Non-pigmented ciliary epithelial cell (primary cell): ENCODE measurements around the gene CSMD2.

Experiments
- DNase-seq: peaks from one replicate; pipeline ENCODE4 v3.0.0-alpha.2; 2010; ENCODE audit warnings: low read depth

CSMD2 gene

GRCh38 chr1:33601751-33602150 is 563.3 kb downstream of the CSMD2 start:
- DNase-seq, result no peak

DNA sequence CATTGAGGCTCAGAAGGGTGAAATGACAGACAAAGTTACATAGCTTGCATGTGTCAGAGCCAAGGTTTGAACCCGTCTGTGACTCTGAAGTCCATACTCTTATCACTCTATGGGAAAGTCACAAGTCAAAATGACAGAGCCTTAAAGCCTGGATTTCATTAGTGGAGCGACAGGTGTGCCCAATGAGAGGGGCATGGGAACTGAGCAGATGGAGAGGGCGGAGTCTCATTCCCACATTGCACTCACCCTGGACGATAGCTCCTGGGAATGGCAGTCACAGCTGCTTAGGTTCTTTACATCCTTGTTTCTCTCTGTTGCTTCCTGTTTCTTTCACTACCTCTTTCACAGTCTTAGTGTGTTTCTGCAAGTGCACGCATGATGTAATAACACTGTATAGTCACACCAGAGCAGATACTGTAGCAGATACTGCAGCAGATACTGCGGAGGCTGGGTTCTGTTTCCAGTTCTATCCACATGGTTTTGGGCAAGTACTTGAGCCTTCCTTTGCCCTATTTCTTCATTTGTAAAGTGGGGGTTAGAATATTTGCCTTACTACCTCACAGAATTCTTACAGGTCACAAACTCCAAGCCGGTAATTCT is 565.4 kb downstream of the CSMD2 start:
- DNase-seq, result no peak

GRCh38 chr1:33588726-33589125 is 576.3 kb downstream of the CSMD2 start:
- DNase-seq, result no peak

GRCh38 chr1:33586795-33587194 is 578.2 kb downstream of the CSMD2 start:
- DNase-seq, result no peak

- peak; percentile 8 for DNase-seq
These were observed 578.9 kb downstream of the CSMD2 start for GRCh38 chr1:33586106-33586505.

DNA sequence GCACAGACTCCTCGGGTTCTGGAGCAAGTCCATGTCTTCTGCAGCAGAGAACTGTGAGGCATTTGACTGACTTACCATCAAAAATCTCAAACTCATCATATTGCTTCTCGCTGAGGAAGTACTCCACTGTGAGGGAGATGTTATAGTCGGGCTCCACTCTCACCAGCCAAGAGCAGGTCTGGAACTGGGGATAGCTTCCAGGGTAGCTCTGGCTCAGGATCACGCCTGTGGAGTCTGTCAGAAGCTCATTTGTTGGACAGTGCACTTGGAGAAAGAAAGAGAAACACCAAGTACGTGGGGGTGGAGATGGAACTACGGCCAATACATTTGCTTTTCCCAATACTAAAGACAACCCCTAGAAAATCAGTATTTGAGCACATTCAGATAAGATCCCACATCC is 581.5 kb downstream of the CSMD2 start:
- no peak for DNase-seq

GRCh38 chr1:33578557-33579448 is 586.2 kb downstream of the CSMD2 start:
- no peak for DNase-seq

GRCh38 chr1:33577663-33578062 is 587.4 kb downstream of the CSMD2 start:
- DNase-seq, result no peak

DNA sequence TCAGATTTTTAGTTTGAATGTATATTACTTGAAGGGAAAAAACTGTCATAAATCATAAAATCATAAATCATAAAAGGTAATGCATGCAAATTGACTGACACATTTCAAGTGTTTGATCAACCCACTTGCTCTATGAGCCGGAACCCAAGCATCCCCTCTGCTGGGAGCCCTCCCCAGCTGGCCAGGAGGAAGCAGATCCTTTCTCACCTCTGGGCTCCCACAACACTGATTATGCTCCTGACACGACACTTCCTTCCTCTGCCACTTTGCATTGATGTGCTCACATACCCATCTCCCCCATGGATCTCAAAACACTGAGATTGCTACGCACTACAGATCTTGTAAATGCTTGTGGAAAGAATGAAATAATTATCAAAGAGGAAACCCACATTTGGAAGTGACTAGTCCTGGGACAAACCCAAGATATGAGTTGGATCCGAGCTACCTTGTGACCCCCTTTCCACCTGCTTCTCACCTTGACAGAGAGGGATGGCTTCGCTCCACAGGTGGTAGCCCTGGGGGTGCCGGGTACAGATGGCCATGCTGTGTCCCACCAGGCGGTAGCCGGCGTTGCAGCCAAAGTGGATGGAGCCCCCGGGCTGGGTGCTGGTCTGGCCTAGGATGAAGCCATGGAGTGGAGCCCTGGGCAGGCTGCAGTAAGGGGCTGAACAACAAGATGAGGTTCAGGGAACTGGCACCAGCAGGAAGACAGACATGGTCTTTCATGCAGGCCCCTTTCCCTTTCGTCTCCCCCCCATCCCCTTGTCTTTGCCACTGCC is 588.0 kb downstream of the CSMD2 start:
- DNase-seq, result no peak

DNA sequence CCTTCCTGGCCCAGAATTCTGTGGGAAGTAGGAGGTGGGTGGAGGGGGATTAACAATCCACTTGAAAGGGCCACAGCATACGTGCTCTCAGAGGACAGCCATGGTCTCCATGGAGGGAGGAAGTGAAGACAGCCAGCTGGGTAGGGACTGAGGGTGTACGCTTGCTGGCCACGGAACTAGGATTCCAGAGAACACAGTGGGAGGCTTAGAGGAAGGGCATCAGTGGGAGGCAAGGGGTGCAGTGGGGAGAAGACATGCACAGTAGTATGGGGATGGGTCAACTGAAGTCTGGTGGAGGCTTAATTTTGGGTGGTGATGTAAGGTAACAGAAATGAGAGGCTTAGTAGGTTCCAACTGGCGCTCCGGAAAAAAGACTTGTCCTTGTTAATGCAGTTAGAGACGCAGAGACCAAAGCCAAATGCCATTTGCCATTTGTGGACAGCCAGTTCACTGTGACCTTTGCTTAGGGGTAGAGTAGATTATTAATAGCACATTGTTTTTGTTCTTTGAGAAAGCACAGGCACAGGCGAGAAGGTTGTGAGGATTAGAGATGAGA is 589.6 kb downstream of the CSMD2 start:
- no peak for DNase-seq

DNA sequence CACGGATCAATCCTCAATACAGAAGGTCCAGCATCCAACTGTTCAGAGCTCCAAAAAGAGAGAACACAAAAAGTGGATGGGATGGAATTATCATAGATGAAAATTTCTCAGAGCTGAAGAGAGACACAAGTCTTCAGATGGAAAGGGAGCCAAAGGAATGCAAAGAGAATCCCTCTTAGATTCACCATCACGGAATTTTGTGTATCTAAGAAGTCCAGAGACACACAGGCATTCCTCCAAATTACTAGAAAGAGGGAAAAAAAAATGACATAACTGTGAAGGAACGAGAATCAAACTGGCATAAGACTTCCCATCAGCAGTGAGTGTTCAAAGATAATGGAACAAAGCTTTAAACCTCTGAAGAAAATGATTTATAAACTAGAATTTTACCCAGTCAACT is 591.4 kb downstream of the CSMD2 start:
- DNase-seq, result no peak

DNA sequence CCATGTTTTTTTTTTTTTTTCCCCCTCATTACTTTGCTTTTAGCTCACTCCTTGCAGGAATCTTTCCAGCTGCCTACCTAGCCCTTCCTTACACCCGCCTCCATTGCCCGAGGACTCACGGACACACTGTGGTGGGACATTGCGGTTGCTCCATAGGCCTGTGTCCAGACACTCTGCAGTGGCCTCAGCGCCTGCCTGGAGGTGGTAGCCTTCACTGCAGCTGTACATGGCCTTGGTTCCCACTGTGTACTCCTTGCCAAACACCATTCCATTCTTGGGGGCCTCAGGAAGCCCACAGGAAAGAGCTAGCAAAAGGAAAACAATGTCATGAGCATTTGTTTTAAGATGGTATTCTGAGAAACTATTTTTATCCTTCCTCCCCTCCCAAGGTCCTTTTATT is 592.6 kb downstream of the CSMD2 start:
- DNase-seq, result no peak

DNA sequence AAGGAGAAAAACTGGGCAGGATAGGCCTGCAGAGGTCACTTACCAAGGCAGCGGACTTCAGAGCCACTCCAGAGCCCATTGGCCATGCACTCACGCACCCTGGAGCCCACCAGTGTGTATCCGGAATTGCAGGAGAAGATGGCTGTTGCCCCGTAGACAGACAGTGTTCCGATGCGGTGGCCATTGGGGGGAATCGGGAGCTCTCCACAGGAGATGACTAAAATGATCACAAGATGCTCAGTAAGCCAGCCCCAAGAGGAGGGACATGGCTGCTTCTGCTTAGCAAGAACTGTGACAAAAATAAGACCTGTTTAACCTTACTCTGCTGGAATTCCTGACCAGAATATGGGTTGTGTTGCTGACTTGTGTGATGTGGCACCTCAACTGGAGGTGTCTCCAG is 595.7 kb downstream of the CSMD2 start:
- no peak for DNase-seq

- DNase-seq, result no peak
These were observed 601.3 kb downstream of the CSMD2 start for GRCh38 chr1:33563699-33564098.

DNA sequence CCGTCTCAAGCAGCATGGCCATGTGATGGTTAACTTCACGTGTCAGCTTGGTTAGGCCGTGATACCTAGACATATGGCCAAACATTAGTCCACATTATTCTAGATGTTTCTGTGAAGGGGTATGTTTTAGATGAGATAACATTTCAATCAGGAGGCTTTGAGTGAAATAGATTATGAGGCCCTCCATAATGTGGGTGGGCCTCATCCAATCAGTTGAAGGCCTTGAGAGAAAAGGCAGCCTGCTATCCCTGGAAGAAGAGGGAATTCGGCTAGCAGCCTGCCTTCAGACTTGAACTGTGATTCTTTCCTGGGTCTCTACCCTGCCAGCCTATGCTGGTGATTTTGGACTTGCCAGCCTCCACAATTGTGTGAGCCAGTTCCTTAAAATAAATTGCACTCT is 602.5 kb downstream of the CSMD2 start:
- DNase-seq, result no peak

DNA sequence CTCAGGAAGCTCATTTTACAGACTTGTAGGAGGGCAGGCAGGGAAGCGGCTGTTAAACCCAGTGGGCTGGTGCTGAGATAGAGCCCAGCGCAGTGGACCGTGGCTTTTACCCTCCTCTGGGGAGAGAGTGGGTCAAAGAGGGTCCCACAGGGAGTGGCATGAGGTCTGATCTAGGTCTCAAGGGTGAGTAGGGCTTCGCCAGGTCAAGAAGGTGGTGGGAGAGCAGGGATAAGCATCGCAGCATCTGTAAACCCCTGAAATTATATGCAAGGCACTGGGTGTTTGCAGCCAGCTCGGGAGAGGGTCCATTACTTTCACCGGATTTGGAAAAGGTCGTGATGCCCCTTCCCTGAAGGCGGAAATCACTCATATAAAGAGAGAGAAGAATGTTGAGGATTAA is 603.5 kb downstream of the CSMD2 start:
- no peak for DNase-seq

DNA sequence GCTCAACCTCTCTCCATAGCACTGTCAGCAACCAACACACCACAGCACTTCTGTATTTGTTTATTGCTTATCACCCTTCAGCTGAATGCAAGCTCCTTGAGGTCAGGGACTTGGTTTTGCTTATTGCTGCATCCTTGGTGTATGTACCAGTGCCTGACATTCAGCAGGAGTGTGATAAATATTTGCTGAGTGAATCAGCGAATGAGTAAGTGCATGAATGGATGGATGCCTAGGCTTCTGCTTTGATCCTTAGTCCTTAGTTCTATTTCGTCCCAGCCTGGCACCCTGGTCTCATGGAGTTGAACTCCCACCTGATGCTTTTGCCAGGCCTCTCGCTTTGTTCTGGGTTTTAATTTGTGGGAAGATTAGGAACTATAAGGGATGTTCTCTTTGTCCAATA is 604.4 kb downstream of the CSMD2 start:
- no peak for DNase-seq

- DNase-seq, result no peak
These were observed 616.3 kb downstream of the CSMD2 start for GRCh38 chr1:33548721-33549120.

GRCh38 chr1:33548319-33548718 is 616.7 kb downstream of the CSMD2 start:
- DNase-seq, result no peak

- DNase-seq, result no peak
These were observed 617.5 kb downstream of the CSMD2 start for GRCh38 chr1:33547576-33547975.

DNA sequence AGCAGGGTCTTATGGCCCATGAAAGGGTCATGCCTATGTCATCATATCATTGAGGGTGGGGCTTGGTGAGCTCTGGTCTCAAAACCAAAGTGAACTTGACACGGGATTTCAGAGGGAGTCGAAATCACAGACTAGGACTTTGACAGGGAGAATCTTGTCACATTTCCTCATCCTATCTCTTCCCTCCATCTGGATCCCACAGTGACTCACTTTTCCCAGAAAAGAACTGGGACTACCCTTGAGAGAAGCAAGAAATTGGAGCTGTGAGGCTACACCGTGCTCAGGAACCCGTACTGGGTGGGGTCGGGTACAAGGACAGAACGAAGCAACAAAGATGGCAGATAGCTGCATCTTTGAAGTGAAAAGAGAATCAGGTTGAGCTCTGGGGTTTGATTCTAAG is 623.1 kb downstream of the CSMD2 start:
- no peak for DNase-seq

GRCh38 chr1:33537885-33538284 is 627.1 kb downstream of the CSMD2 start:
- DNase-seq, result no peak

- no peak for DNase-seq
These were observed 629.7 kb downstream of the CSMD2 start for GRCh38 chr1:33535334-33535733.
